ENCODE results near the gene FBN3. TPM values are rescaled to one million over a fixed set of nuclear protein-coding genes. Genes with fewer than 3 reads are reported as not detected.

Gene FBN3
- total RNA-seq, 1 donor from 2014 or later, result 0.57 TPM

GRCh38 chr19:8090950-8091349 is 58.4 kb downstream of the FBN3 start:
- H3K4me1 Mint-ChIP-seq (ENCODE audit: low read depth), result no peaks in the 10 kb centered on the region
- no peak overlapping the region for H3K4me3 Mint-ChIP-seq (ENCODE audit: unreplicated experiment)
- no peaks in the 10 kb centered on the region for H3K36me3 Mint-ChIP-seq (ENCODE audit: low read depth)
- peaks cover 10% of the 10 kb centered on the region for H3K9me3 Mint-ChIP-seq (ENCODE audit: low read depth)
- no peak for TF ChIP-seq CTCF (IDR thresholded peaks at IDR 0.05)
- no peaks in the 10 kb centered on the region for H3K27me3 Mint-ChIP-seq (ENCODE audit: low read depth)
- no peak for DNase-seq (ENCODE audit: low spot score)
- H3K27ac Mint-ChIP-seq (ENCODE audit: unreplicated experiment), result no peak overlapping the region

- H3K27me3 Mint-ChIP-seq (ENCODE audit: low read depth), result no peaks in the 10 kb centered on the region
- no peak for TF ChIP-seq CTCF (IDR thresholded peaks at IDR 0.05)
- H3K36me3 Mint-ChIP-seq (ENCODE audit: low read depth), result no peaks in the 10 kb centered on the region
- H3K9me3 Mint-ChIP-seq (ENCODE audit: low read depth), result peaks cover 10% of the 10 kb centered on the region
- no peak for DNase-seq (ENCODE audit: low spot score)
- no peak overlapping the region for H3K27ac Mint-ChIP-seq (ENCODE audit: unreplicated experiment)
- H3K4me1 Mint-ChIP-seq (ENCODE audit: low read depth), result peaks cover 3% of the 10 kb centered on the region
- no peak overlapping the region for H3K4me3 Mint-ChIP-seq (ENCODE audit: unreplicated experiment)
These were observed 59.5 kb downstream of the FBN3 start for GRCh38 chr19:8089664-8090601.

- Mint-ChIP-seq H3K4me1 (ENCODE audit: low read depth) (peaks cover 3% of the 10 kb centered on the region), H3K36me3 (ENCODE audit: low read depth) (no peaks in the 10 kb centered on the region), H3K27ac (ENCODE audit: unreplicated experiment) (no peak overlapping the region), H3K4me3 (ENCODE audit: unreplicated experiment) (no peak overlapping the region), H3K9me3 (ENCODE audit: low read depth) (peaks cover 3% of the 10 kb centered on the region), H3K27me3 (ENCODE audit: low read depth) (peaks cover 1% of the 10 kb centered on the region)
- no peak for TF ChIP-seq CTCF (IDR thresholded peaks at IDR 0.05)
- no peak for DNase-seq (ENCODE audit: low spot score)
These were observed 60.4 kb downstream of the FBN3 start for GRCh38 chr19:8088752-8089663.

GRCh38 chr19:8087876-8088275 is 61.5 kb downstream of the FBN3 start:
- H3K27me3 Mint-ChIP-seq (ENCODE audit: low read depth), result peaks cover 3% of the 10 kb centered on the region
- peaks cover 2% of the 10 kb centered on the region for H3K9me3 Mint-ChIP-seq (ENCODE audit: low read depth)
- H3K4me1 Mint-ChIP-seq (ENCODE audit: low read depth), result peaks cover 3% of the 10 kb centered on the region
- no peaks in the 10 kb centered on the region for H3K36me3 Mint-ChIP-seq (ENCODE audit: low read depth)
- no peak for TF ChIP-seq CTCF (IDR thresholded peaks at IDR 0.05)
- no peak overlapping the region for H3K27ac Mint-ChIP-seq (ENCODE audit: unreplicated experiment)
- H3K4me3 Mint-ChIP-seq (ENCODE audit: unreplicated experiment), result no peak overlapping the region
- no peak for DNase-seq (ENCODE audit: low spot score)

GRCh38 chr19:8086849-8087248 is 62.5 kb downstream of the FBN3 start:
- H3K9me3 Mint-ChIP-seq (ENCODE audit: low read depth), result peaks cover 2% of the 10 kb centered on the region
- no peak overlapping the region for H3K27ac Mint-ChIP-seq (ENCODE audit: unreplicated experiment)
- no peak for DNase-seq (ENCODE audit: low spot score)
- no peak overlapping the region for H3K4me3 Mint-ChIP-seq (ENCODE audit: unreplicated experiment)
- peaks cover 3% of the 10 kb centered on the region for H3K4me1 Mint-ChIP-seq (ENCODE audit: low read depth)
- no peak for TF ChIP-seq CTCF (IDR thresholded peaks at IDR 0.05)
- peaks cover 3% of the 10 kb centered on the region for H3K27me3 Mint-ChIP-seq (ENCODE audit: low read depth)
- no peaks in the 10 kb centered on the region for H3K36me3 Mint-ChIP-seq (ENCODE audit: low read depth)

All from chondrocyte (in vitro differentiated cells).